Measurements from ENCODE around the gene COG1. TPM values are rescaled to one million over a fixed set of nuclear protein-coding genes. Genes with fewer than 3 reads are reported as not detected.
A peak's percentile ranks its signal among the peaks of the same experiment; 100 is the strongest.

Gene COG1
- total RNA-seq, 2 experiments from 2014 or later: 83.0 to 86.2 TPM

DNA sequence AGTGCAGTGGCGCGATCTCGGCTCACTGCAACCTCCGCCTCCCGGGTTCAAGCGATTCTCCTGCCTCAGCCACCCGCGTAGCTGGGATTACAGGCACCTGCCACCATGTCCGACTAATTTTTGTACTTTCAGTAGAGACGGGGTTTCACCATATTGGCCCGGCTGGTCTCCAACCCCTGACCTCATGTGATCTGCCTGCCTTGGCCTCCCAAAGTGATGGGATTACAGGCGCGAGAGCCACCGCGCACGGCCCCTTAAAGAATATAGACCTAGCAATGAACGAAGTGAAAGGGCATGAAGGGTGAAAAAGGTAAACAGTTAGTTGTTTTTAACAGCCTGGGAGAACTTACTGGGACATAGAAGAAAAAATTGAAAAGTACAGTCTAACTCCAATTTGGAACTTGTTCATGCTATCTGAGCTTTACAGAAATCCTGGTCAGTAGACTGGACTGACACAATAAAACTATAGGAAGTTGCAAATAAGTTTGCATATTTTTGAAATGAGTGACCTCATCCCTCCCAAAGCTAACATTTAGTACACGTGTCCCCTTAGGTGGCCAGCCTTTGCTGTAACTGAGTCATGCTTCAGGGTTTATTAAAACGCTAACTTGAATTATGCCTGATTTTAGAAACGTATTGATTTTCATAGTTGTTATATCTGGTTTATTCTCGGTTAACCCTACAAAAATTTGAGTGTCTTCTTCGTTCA lies 1.8 kb downstream of the COG1 start:
- no peaks in the 10 kb centered on the region for H3K9me3 Mint-ChIP-seq
- ATAC-seq (ENCODE audit: poor library complexity) (no peak), DNase-seq (no peak)
- Histone ChIP-seq H3K4me1 (ENCODE audit: insufficient read depth, low read length) (peaks cover 28% of the 10 kb centered on the region), H3K36me3 (ENCODE audit: insufficient read depth, low read length) (peaks cover 41% of the 10 kb centered on the region), H3K27ac (ENCODE audit: low read depth in 1 of 2, low read length in 2 of 2) (no peak overlapping the region), H3K27me3 (ENCODE audit: control insufficient read depth in 1 of 2, insufficient read depth in 2 of 2, low read length in 2 of 2) (no peaks in the 10 kb centered on the region), H3K4me3 (ENCODE audit: low read length) (no peak overlapping the region), H3K9me3 (ENCODE audit: control insufficient read depth in 1 of 2, insufficient read depth in 1 of 2, low read length in 2 of 2) (no peaks in the 10 kb centered on the region)
- peak overlapping the region; percentile 79 for H3K4me3 Mint-ChIP-seq
- peaks cover 53% of the 10 kb centered on the region for H3K36me3 Mint-ChIP-seq (ENCODE audit: low read depth)
- peak overlapping the region; percentile 66 for H3K27ac Mint-ChIP-seq
- intact Hi-C loops (cut with DNase I, micrococcal nuclease): loop anchor here (2.0 to 10.0 kb wide), 3 partner anchors 14 to 470 kb away; partner anchors contain the start of gene CDC42EP4 (in 1 of the 2)
- peaks cover 33% of the 10 kb centered on the region for H3K4me1 Mint-ChIP-seq (ENCODE audit: low read depth)
- ChIA-PET CTCF (interaction anchor here (0.8 to 0.9 kb wide), 2 partner anchors 8 to 37 kb away, joined by 3 to 4 read pairs; no protein-coding TSS in a partner anchor), POLR2A (interaction anchor here (4.6 kb wide), 1 partner anchor 38 kb away, joined by 38 read pairs; a partner anchor contains a TSS)
- TF ChIP-seq, protein P1, sequence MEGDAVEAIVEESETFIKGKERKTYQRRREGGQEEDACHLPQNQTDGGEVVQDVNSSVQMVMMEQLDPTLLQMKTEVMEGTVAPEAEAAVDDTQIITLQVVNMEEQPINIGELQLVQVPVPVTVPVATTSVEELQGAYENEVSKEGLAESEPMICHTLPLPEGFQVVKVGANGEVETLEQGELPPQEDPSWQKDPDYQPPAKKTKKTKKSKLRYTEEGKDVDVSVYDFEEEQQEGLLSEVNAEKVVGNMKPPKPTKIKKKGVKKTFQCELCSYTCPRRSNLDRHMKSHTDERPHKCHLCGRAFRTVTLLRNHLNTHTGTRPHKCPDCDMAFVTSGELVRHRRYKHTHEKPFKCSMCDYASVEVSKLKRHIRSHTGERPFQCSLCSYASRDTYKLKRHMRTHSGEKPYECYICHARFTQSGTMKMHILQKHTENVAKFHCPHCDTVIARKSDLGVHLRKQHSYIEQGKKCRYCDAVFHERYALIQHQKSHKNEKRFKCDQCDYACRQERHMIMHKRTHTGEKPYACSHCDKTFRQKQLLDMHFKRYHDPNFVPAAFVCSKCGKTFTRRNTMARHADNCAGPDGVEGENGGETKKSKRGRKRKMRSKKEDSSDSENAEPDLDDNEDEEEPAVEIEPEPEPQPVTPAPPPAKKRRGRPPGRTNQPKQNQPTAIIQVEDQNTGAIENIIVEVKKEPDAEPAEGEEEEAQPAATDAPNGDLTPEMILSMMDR (IDR thresholded peaks at IDR 0.05): no peak
- no peaks in the 10 kb centered on the region for H3K27me3 Mint-ChIP-seq

DNA sequence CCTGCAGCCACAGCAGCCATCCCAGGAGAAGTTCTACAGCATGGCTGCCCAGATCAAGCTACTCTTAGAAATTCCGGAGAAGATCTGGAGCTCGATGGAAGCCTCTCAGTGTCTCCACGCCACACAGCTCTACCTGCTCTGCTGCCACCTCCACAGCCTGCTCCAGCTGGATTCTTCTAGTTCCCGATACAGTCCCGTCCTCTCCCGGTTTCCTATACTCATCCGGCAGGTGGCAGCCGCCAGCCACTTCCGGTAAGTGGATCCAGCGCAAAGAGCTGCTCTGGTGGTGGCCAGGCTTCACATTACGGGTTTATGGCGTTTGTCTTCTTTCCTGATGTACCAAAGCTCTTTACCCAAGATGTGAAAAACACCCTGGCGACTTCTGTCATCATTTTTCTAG lies 3.6 kb downstream of the COG1 start:
- Mint-ChIP-seq H3K27ac (peak overlapping the region; percentile 14), H3K27me3 (no peaks in the 10 kb centered on the region), H3K9me3 (no peaks in the 10 kb centered on the region), H3K4me3 (peak overlapping the region; percentile 67), H3K4me1 (ENCODE audit: low read depth) (peaks cover 29% of the 10 kb centered on the region), H3K36me3 (ENCODE audit: low read depth) (peaks cover 72% of the 10 kb centered on the region)
- Histone ChIP-seq H3K9me3 (ENCODE audit: control insufficient read depth in 1 of 2, insufficient read depth in 1 of 2, low read length in 2 of 2) (no peaks in the 10 kb centered on the region), H3K36me3 (ENCODE audit: insufficient read depth, low read length) (peaks cover 59% of the 10 kb centered on the region), H3K4me3 (ENCODE audit: low read length) (no peak overlapping the region), H3K27me3 (ENCODE audit: control insufficient read depth in 1 of 2, insufficient read depth in 2 of 2, low read length in 2 of 2) (no peaks in the 10 kb centered on the region), H3K4me1 (ENCODE audit: insufficient read depth, low read length) (peaks cover 25% of the 10 kb centered on the region), H3K27ac (ENCODE audit: low read depth in 1 of 2, low read length in 2 of 2) (no peak overlapping the region)
- ChIA-PET CTCF (no interaction called here), POLR2A (no interaction called here)
- TF ChIP-seq, protein P1 (IDR thresholded peaks at IDR 0.05): no peak
- no peak for ATAC-seq (ENCODE audit: poor library complexity)
- intact Hi-C loops (cut with DNase I, micrococcal nuclease): loop anchor here in 1 of 2 experiments (10.0 kb wide), 2 partner anchors 118 to 472 kb away; partner anchors contain the start of gene CDC42EP4
- no peak for DNase-seq

DNA sequence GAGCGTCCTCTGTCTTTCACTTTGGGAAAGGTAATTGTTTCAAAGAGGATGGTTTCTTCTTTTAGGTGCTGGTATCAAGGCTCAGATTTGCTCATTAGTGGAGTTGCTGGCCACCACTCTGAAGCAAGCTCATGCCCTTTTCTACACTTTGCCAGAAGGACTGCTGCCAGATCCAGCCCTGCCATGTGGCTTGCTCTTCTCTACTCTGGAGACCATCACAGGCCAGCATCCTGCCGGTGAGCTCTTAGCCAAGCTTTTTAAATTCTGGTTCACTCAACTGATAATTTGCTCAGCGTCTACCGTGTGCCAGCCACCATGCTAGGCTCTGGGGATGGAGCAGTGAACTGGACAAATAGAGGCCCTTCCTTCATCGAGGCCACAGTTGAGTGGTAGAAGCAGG lies 4.3 kb downstream of the COG1 start:
- H3K27me3 Mint-ChIP-seq: no peaks in the 10 kb centered on the region
- no peaks in the 10 kb centered on the region for H3K9me3 ChIP-seq (ENCODE audit: control insufficient read depth in 1 of 2, insufficient read depth in 1 of 2, low read length in 2 of 2)
- H3K9me3 Mint-ChIP-seq: no peaks in the 10 kb centered on the region
- ChIA-PET CTCF (no interaction called here), POLR2A (no interaction called here)
- H3K36me3 Mint-ChIP-seq (ENCODE audit: low read depth): peaks cover 78% of the 10 kb centered on the region
- intact Hi-C loops (cut with DNase I, micrococcal nuclease): loop anchor here in 1 of 2 experiments (10.0 kb wide), 2 partner anchors 118 to 472 kb away; partner anchors contain the start of gene CDC42EP4
- no peak overlapping the region for H3K4me3 Mint-ChIP-seq
- TF ChIP-seq, protein P1 (IDR thresholded peaks at IDR 0.05): no peak
- H3K27ac ChIP-seq (ENCODE audit: low read depth in 1 of 2, low read length in 2 of 2): no peak overlapping the region
- H3K27ac Mint-ChIP-seq: no peak overlapping the region
- no peaks in the 10 kb centered on the region for H3K27me3 ChIP-seq (ENCODE audit: control insufficient read depth in 1 of 2, insufficient read depth in 2 of 2, low read length in 2 of 2)
- no peak overlapping the region for H3K4me3 ChIP-seq (ENCODE audit: low read length)
- no peak for ATAC-seq (ENCODE audit: poor library complexity)
- peaks cover 27% of the 10 kb centered on the region for H3K4me1 Mint-ChIP-seq (ENCODE audit: low read depth)
- peaks cover 64% of the 10 kb centered on the region for H3K36me3 ChIP-seq (ENCODE audit: insufficient read depth, low read length)
- no peak for DNase-seq
- peaks cover 19% of the 10 kb centered on the region for H3K4me1 ChIP-seq (ENCODE audit: insufficient read depth, low read length)
